ENCODE data around the gene CDT1.

CDT1 gene

GRCh38 chr16:88812513-88813268, 9.1 kb downstream of the CDT1 start:
- H3K9me3 ChIP-seq (ENCODE audit: control insufficient read depth in 2 of 2, low read length in 2 of 2), result no peaks in the 10 kb centered on the region
- H3K9ac ChIP-seq (ENCODE audit: low read length in 2 of 2), result peak overlapping the region in 1 of 2 donors; percentile 63
- H3K4me3 ChIP-seq (ENCODE audit: low read length in 2 of 2), result peak overlapping the region; percentile 58 to 78
- H3K4me1 ChIP-seq (ENCODE audit: control insufficient read depth, insufficient read depth, low read length), result peaks cover 23% of the 10 kb centered on the region
- H3K27me3 ChIP-seq (ENCODE audit: control insufficient read depth in 1 of 2, insufficient read depth in 2 of 2, low read length in 2 of 2), result no peaks in the 10 kb centered on the region
- H3K27ac ChIP-seq (ENCODE audit: low read length), result peak overlapping the region; percentile 66
- peaks cover 4 to 9% of the 10 kb centered on the region in 2 donors for H3K36me3 ChIP-seq (ENCODE audit: control insufficient read depth in 2 of 2, insufficient read depth in 2 of 2, low read length in 2 of 2)

GRCh38 chr16:88813269-88814143, 9.9 kb downstream of the CDT1 start:
- peaks cover 4 to 9% of the 10 kb centered on the region in 2 donors for H3K36me3 ChIP-seq (ENCODE audit: control insufficient read depth in 2 of 2, insufficient read depth in 2 of 2, low read length in 2 of 2)
- H3K27ac ChIP-seq (ENCODE audit: low read length), result no peak overlapping the region
- peaks cover 23% of the 10 kb centered on the region for H3K4me1 ChIP-seq (ENCODE audit: control insufficient read depth, insufficient read depth, low read length)
- H3K9me3 ChIP-seq (ENCODE audit: control insufficient read depth in 2 of 2, low read length in 2 of 2), result no peaks in the 10 kb centered on the region
- no peak overlapping the region for H3K9ac ChIP-seq (ENCODE audit: low read length in 2 of 2)
- H3K4me3 ChIP-seq (ENCODE audit: low read length in 2 of 2), result no peak overlapping the region
- no peaks in the 10 kb centered on the region for H3K27me3 ChIP-seq (ENCODE audit: control insufficient read depth in 1 of 2, insufficient read depth in 2 of 2, low read length in 2 of 2)

GRCh38 chr16:88814144-88814502, 10.5 kb downstream of the CDT1 start:
- H3K36me3 ChIP-seq (ENCODE audit: control insufficient read depth in 2 of 2, insufficient read depth in 2 of 2, low read length in 2 of 2), result peaks cover 2 to 7% of the 10 kb centered on the region in 2 donors
- no peak overlapping the region for H3K4me3 ChIP-seq (ENCODE audit: low read length in 2 of 2)
- peaks cover 23% of the 10 kb centered on the region for H3K4me1 ChIP-seq (ENCODE audit: control insufficient read depth, insufficient read depth, low read length)
- no peak overlapping the region for H3K27ac ChIP-seq (ENCODE audit: low read length)
- no peaks in the 10 kb centered on the region for H3K27me3 ChIP-seq (ENCODE audit: control insufficient read depth in 1 of 2, insufficient read depth in 2 of 2, low read length in 2 of 2)
- no peak overlapping the region for H3K9ac ChIP-seq (ENCODE audit: low read length in 2 of 2)
- H3K9me3 ChIP-seq (ENCODE audit: control insufficient read depth in 2 of 2, low read length in 2 of 2), result no peaks in the 10 kb centered on the region

GRCh38 chr16:88815227-88815626, 11.6 kb downstream of the CDT1 start:
- Histone ChIP-seq H3K36me3 (ENCODE audit: control insufficient read depth in 2 of 2, insufficient read depth in 2 of 2, low read length in 2 of 2) (no peaks in the 10 kb centered on the region), H3K9me3 (ENCODE audit: control insufficient read depth in 2 of 2, low read length in 2 of 2) (no peaks in the 10 kb centered on the region), H3K9ac (ENCODE audit: low read length in 2 of 2) (no peak overlapping the region), H3K27ac (ENCODE audit: low read length) (no peak overlapping the region), H3K4me3 (ENCODE audit: low read length in 2 of 2) (no peak overlapping the region), H3K27me3 (ENCODE audit: control insufficient read depth in 1 of 2, insufficient read depth in 2 of 2, low read length in 2 of 2) (no peaks in the 10 kb centered on the region), H3K4me1 (ENCODE audit: control insufficient read depth, insufficient read depth, low read length) (peaks cover 17% of the 10 kb centered on the region)

GRCh38 chr16:88815901-88816589, 12.5 kb downstream of the CDT1 start:
- H3K9ac ChIP-seq (ENCODE audit: low read length in 2 of 2), result no peak overlapping the region
- peaks cover 0 to under 1% of the 10 kb centered on the region in 2 donors for H3K36me3 ChIP-seq (ENCODE audit: control insufficient read depth in 2 of 2, insufficient read depth in 2 of 2, low read length in 2 of 2)
- peaks cover 9% of the 10 kb centered on the region for H3K4me1 ChIP-seq (ENCODE audit: control insufficient read depth, insufficient read depth, low read length)
- H3K4me3 ChIP-seq (ENCODE audit: low read length in 2 of 2), result no peak overlapping the region
- H3K27me3 ChIP-seq (ENCODE audit: control insufficient read depth in 1 of 2, insufficient read depth in 2 of 2, low read length in 2 of 2), result no peaks in the 10 kb centered on the region
- H3K27ac ChIP-seq (ENCODE audit: low read length), result no peak overlapping the region
- no peaks in the 10 kb centered on the region for H3K9me3 ChIP-seq (ENCODE audit: control insufficient read depth in 2 of 2, low read length in 2 of 2)

GRCh38 chr16:88816736-88817535, 13.3 kb downstream of the CDT1 start:
- H3K27ac ChIP-seq (ENCODE audit: low read length), result no peak overlapping the region
- H3K9ac ChIP-seq (ENCODE audit: low read length in 2 of 2), result no peak overlapping the region
- H3K4me3 ChIP-seq (ENCODE audit: low read length in 2 of 2), result no peak overlapping the region
- H3K9me3 ChIP-seq (ENCODE audit: control insufficient read depth in 2 of 2, low read length in 2 of 2), result no peaks in the 10 kb centered on the region
- H3K27me3 ChIP-seq (ENCODE audit: control insufficient read depth in 1 of 2, insufficient read depth in 2 of 2, low read length in 2 of 2), result no peaks in the 10 kb centered on the region
- H3K4me1 ChIP-seq (ENCODE audit: control insufficient read depth, insufficient read depth, low read length), result peaks cover 6% of the 10 kb centered on the region
- H3K36me3 ChIP-seq (ENCODE audit: control insufficient read depth in 2 of 2, insufficient read depth in 2 of 2, low read length in 2 of 2), result peaks cover 0 to 3% of the 10 kb centered on the region in 2 donors

GRCh38 chr16:88817785-88818574, 14.4 kb downstream of the CDT1 start:
- Histone ChIP-seq H3K27me3 (ENCODE audit: control insufficient read depth in 1 of 2, insufficient read depth in 2 of 2, low read length in 2 of 2) (no peaks in the 10 kb centered on the region), H3K9ac (ENCODE audit: low read length in 2 of 2) (no peak overlapping the region), H3K27ac (ENCODE audit: low read length) (no peak overlapping the region), H3K36me3 (ENCODE audit: control insufficient read depth in 2 of 2, insufficient read depth in 2 of 2, low read length in 2 of 2) (peaks cover 1 to 11% of the 10 kb centered on the region in 2 donors), H3K4me1 (ENCODE audit: control insufficient read depth, insufficient read depth, low read length) (no peaks in the 10 kb centered on the region), H3K9me3 (ENCODE audit: control insufficient read depth in 2 of 2, low read length in 2 of 2) (no peaks in the 10 kb centered on the region), H3K4me3 (ENCODE audit: low read length in 2 of 2) (no peak overlapping the region)

GRCh38 chr16:88818575-88818874, 14.9 kb downstream of the CDT1 start:
- H3K4me3 ChIP-seq (ENCODE audit: low read length in 2 of 2), result no peak overlapping the region
- H3K4me1 ChIP-seq (ENCODE audit: control insufficient read depth, insufficient read depth, low read length), result no peaks in the 10 kb centered on the region
- H3K27me3 ChIP-seq (ENCODE audit: control insufficient read depth in 1 of 2, insufficient read depth in 2 of 2, low read length in 2 of 2), result no peaks in the 10 kb centered on the region
- H3K9ac ChIP-seq (ENCODE audit: low read length in 2 of 2), result no peak overlapping the region
- H3K27ac ChIP-seq (ENCODE audit: low read length), result no peak overlapping the region
- peaks cover 3 to 12% of the 10 kb centered on the region in 2 donors for H3K36me3 ChIP-seq (ENCODE audit: control insufficient read depth in 2 of 2, insufficient read depth in 2 of 2, low read length in 2 of 2)
- no peaks in the 10 kb centered on the region for H3K9me3 ChIP-seq (ENCODE audit: control insufficient read depth in 2 of 2, low read length in 2 of 2)

GRCh38 chr16:88819126-88819525, 15.5 kb downstream of the CDT1 start:
- Histone ChIP-seq H3K9me3 (ENCODE audit: control insufficient read depth in 2 of 2, low read length in 2 of 2) (no peaks in the 10 kb centered on the region), H3K27ac (ENCODE audit: low read length) (no peak overlapping the region), H3K4me3 (ENCODE audit: low read length in 2 of 2) (no peak overlapping the region), H3K36me3 (ENCODE audit: control insufficient read depth in 2 of 2, insufficient read depth in 2 of 2, low read length in 2 of 2) (peaks cover 3 to 13% of the 10 kb centered on the region in 2 donors), H3K9ac (ENCODE audit: low read length in 2 of 2) (no peak overlapping the region), H3K4me1 (ENCODE audit: control insufficient read depth, insufficient read depth, low read length) (no peaks in the 10 kb centered on the region), H3K27me3 (ENCODE audit: control insufficient read depth in 1 of 2, insufficient read depth in 2 of 2, low read length in 2 of 2) (no peaks in the 10 kb centered on the region)

Data from stomach smooth muscle (tissue), 2 donors.